Testis (tissue), 2 donors: ENCODE measurements around the gene CACNA2D3.

Experiments
- CTCF ChIP-seq, 3 experiments: fragments of 450-650 bp in 2 of 3; fragments of 200-600 bp in 1 of 3; sonication (generic) in 1 of 3; IDR thresholded peaks; one replicate each; pipeline ENCODE4 v1.5.1; 2016 to 2019; ENCODE audit warnings: antibody characterized with exemption in 3 of 3, mild to moderate bottlenecking in 2 of 3, moderate library complexity in 1 of 3
- POLR2A ChIP-seq: fragments of 450-650 bp; IDR thresholded peaks from one replicate; pipeline ENCODE4 v1.6.1; 2017; ENCODE audit warnings: antibody characterized with exemption, mild to moderate bottlenecking, moderate library complexity

GRCh38 chr3:54755756-54756155 is 633.4 kb downstream of the CACNA2D3 start:
- no peak for TF ChIP-seq CTCF (IDR thresholded peaks at IDR 0.05)
- no peak for TF ChIP-seq POLR2A
